Stimulated activated effector memory CD8-positive, alpha-beta T cell treated with anti-CD3 and anti-CD28 coated beads, Interleukin-12 subunit alpha, Interleukin-12 subunit beta, amount 100 ng/mL, for 72 hours (primary cell): ENCODE measurements around the gene MOB3C.
"Not testable (repeated sequence)": the region's sequence is repeated elsewhere in the genome, so short reads cannot be mapped to it uniquely, and the experiment has no call there.

Experiments
- ATAC-seq: fragments of 150-1000 bp; cut with Tn5 transposase; 2 replicates; pipeline ENCODE4 v1.10.0; 2021
- DNase-seq, 2 donors: peaks; one replicate each; pipeline ENCODE4 v3.0.0; 2021 to 2022; ENCODE audit warnings: low spot score in 2 of 2
- H3K27ac Mint-ChIP-seq: one replicate; pipeline ENCODE4 v1.8.0; 2022; ENCODE audit warnings: mild to moderate bottlenecking, mixed read lengths
- H3K36me3 Mint-ChIP-seq: one replicate; pipeline ENCODE4 v1.8.0; 2022; ENCODE audit warnings: mild to moderate bottlenecking, mixed read lengths
- H3K4me1 Mint-ChIP-seq: one replicate; pipeline ENCODE4 v1.8.0; 2022; ENCODE audit warnings: mixed read lengths
- H3K4me3 Mint-ChIP-seq: one replicate; pipeline ENCODE4 v1.8.0; 2022; ENCODE audit warnings: mild to moderate bottlenecking, mixed read lengths
- H3K9me3 Mint-ChIP-seq: one replicate; pipeline ENCODE4 v1.8.0; 2022; ENCODE audit warnings: mixed read lengths

The MOB3C gene

GRCh38 chr1:46616277-46617107 is at the start of gene MOB3C:
Gene MOB3C (minus strand): TSS chr1:46616811. CDS start chr1:46613321, 3,490 bp downstream.
- H3K36me3 Mint-ChIP-seq, result peaks cover 19% of the 10 kb centered on the region

GRCh38 chr1:46665983-46666382 is 49.4 kb upstream of the MOB3C start:
- ATAC-seq (no peak), DNase-seq (no peak)
- Mint-ChIP-seq H3K36me3 (peaks cover 27% of the 10 kb centered on the region), H3K4me3 (no peak overlapping the region), H3K27ac (no peak overlapping the region), H3K4me1 (peaks cover 15% of the 10 kb centered on the region), H3K9me3 (no peaks in the 10 kb centered on the region)

More at GRCh38 chr1:46616277-46617107, at the start of gene MOB3C:
- ATAC-seq (peak; percentile 78), DNase-seq (peak; percentile 45 to 82)
- Mint-ChIP-seq H3K4me1 (peaks cover 73% of the 10 kb centered on the region), H3K4me3 (peak within 1 kb of the TSS; percentile 90), H3K9me3 (no peaks in the 10 kb centered on the region), H3K27ac (peak within 1 kb of the TSS; percentile 94)

- Mint-ChIP-seq H3K36me3 (peaks cover 50% of the 10 kb centered on the region), H3K4me1 (peaks cover 15% of the 10 kb centered on the region)
- not testable (repeated sequence) for H3K4me3 Mint-ChIP-seq, H3K27ac Mint-ChIP-seq, ATAC-seq, DNase-seq, H3K9me3 Mint-ChIP-seq
Measured at GRCh38 chr1:46662919-46663318, 46.3 kb upstream of the MOB3C start.

- ATAC-seq, H3K4me3 Mint-ChIP-seq, DNase-seq, H3K9me3 Mint-ChIP-seq, H3K4me1 Mint-ChIP-seq: not testable (repeated sequence)
- Mint-ChIP-seq H3K36me3 (peaks cover 73% of the 10 kb centered on the region), H3K27ac (peak overlapping the region; percentile 70)
Measured at GRCh38 chr1:46660116-46660515, 43.5 kb upstream of the MOB3C start.

- ATAC-seq, result peak; percentile 79
- Mint-ChIP-seq H3K36me3 (peaks cover 72% of the 10 kb centered on the region), H3K4me1 (no peaks in the 10 kb centered on the region), H3K4me3 (no peak overlapping the region), H3K27ac (peak overlapping the region; percentile 70), H3K9me3 (no peaks in the 10 kb centered on the region)
- DNase-seq, result no peak
Measured at GRCh38 chr1:46659307-46659870, 42.8 kb upstream of the MOB3C start.

- H3K4me1 Mint-ChIP-seq, result peaks cover 6% of the 10 kb centered on the region
- peak overlapping the region; percentile 4 for H3K27ac Mint-ChIP-seq
- H3K36me3 Mint-ChIP-seq, result peaks cover 60% of the 10 kb centered on the region
- H3K9me3 Mint-ChIP-seq, result no peaks in the 10 kb centered on the region
- DNase-seq, result no peak
- H3K4me3 Mint-ChIP-seq, result no peak overlapping the region
- peak; percentile 55 for ATAC-seq
Measured at GRCh38 chr1:46657775-46658174, 41.2 kb upstream of the MOB3C start.

- DNase-seq (no peak), ATAC-seq (no peak)
- Mint-ChIP-seq H3K9me3 (no peaks in the 10 kb centered on the region), H3K4me3 (no peak overlapping the region), H3K4me1 (peaks cover 6% of the 10 kb centered on the region), H3K27ac (no peak overlapping the region), H3K36me3 (peaks cover 61% of the 10 kb centered on the region)
Measured at GRCh38 chr1:46656643-46657042, 40.0 kb upstream of the MOB3C start.

GRCh38 chr1:46655848-46656247 is 39.2 kb upstream of the MOB3C start:
- Mint-ChIP-seq H3K9me3 (no peaks in the 10 kb centered on the region), H3K4me1 (peaks cover 6% of the 10 kb centered on the region), H3K4me3 (no peak overlapping the region), H3K27ac (no peak overlapping the region), H3K36me3 (peaks cover 67% of the 10 kb centered on the region)
- ATAC-seq, result no peak
- DNase-seq, result no peak

GRCh38 chr1:46654698-46655097 is 38.1 kb upstream of the MOB3C start:
- not testable (repeated sequence) for H3K27ac Mint-ChIP-seq, H3K9me3 Mint-ChIP-seq, H3K4me1 Mint-ChIP-seq, H3K4me3 Mint-ChIP-seq, DNase-seq, ATAC-seq
- peaks cover 71% of the 10 kb centered on the region for H3K36me3 Mint-ChIP-seq

- Mint-ChIP-seq H3K9me3 (no peaks in the 10 kb centered on the region), H3K4me1 (peaks cover 6% of the 10 kb centered on the region), H3K4me3 (no peak overlapping the region), H3K36me3 (peaks cover 71% of the 10 kb centered on the region), H3K27ac (no peak overlapping the region)
- no peak for ATAC-seq
- no peak for DNase-seq
Measured at GRCh38 chr1:46654012-46654411, 37.4 kb upstream of the MOB3C start.

- DNase-seq (no peak), ATAC-seq (peak; percentile 55)
- Mint-ChIP-seq H3K9me3 (no peaks in the 10 kb centered on the region), H3K36me3 (peaks cover 73% of the 10 kb centered on the region), H3K4me1 (peaks cover 6% of the 10 kb centered on the region), H3K27ac (peak overlapping the region; percentile 2), H3K4me3 (no peak overlapping the region)
Measured at GRCh38 chr1:46653405-46653958, 36.9 kb upstream of the MOB3C start.

- Mint-ChIP-seq H3K4me1 (peaks cover 6% of the 10 kb centered on the region), H3K9me3 (no peaks in the 10 kb centered on the region), H3K36me3 (peaks cover 68% of the 10 kb centered on the region), H3K27ac (peak overlapping the region; percentile 2), H3K4me3 (no peak overlapping the region)
- DNase-seq (no peak), ATAC-seq (no peak)
Measured at GRCh38 chr1:46652321-46653100, 35.9 kb upstream of the MOB3C start.

GRCh38 chr1:46651152-46651551 is 34.5 kb upstream of the MOB3C start:
- not testable (repeated sequence) for H3K9me3 Mint-ChIP-seq, H3K4me3 Mint-ChIP-seq, ATAC-seq, H3K4me1 Mint-ChIP-seq, H3K27ac Mint-ChIP-seq, DNase-seq
- H3K36me3 Mint-ChIP-seq, result peaks cover 59% of the 10 kb centered on the region

GRCh38 chr1:46650491-46650890 is 33.9 kb upstream of the MOB3C start:
- Mint-ChIP-seq H3K36me3 (peaks cover 53% of the 10 kb centered on the region), H3K9me3 (no peaks in the 10 kb centered on the region), H3K27ac (no peak overlapping the region), H3K4me3 (no peak overlapping the region), H3K4me1 (peaks cover 6% of the 10 kb centered on the region)
- no peak for DNase-seq
- no peak for ATAC-seq

- H3K36me3 Mint-ChIP-seq, result peaks cover 47% of the 10 kb centered on the region
- ATAC-seq, result no peak
Measured at GRCh38 chr1:46649764-46650163, 33.2 kb upstream of the MOB3C start.

More at GRCh38 chr1:46649764-46650163, 33.2 kb upstream of the MOB3C start:
- Mint-ChIP-seq H3K4me3 (no peak overlapping the region), H3K4me1 (peaks cover 6% of the 10 kb centered on the region), H3K9me3 (no peaks in the 10 kb centered on the region), H3K27ac (no peak overlapping the region)
- no peak for DNase-seq
